HepG2 (cell line): ENCODE data around the gene DGKB. TPM values are rescaled to one million over a fixed set of nuclear protein-coding genes. Genes with fewer than 3 reads are reported as not detected.

Source experiments
- ATAC-seq: fragments of 200-7000 bp; cut with Tn5 transposase; 3 replicates; pipeline ENCODE4 v1.9.1; 2020; ENCODE audit warnings: mild to moderate bottlenecking, moderate library complexity
- BruUV-seq: library from RNA; stranded (reverse); fragments of 400-500 nt; replicated peaks from 2 replicates; lab custom pipeline; 2021; lab: Mats Ljungman, UMichigan
- CTCF ChIA-PET: fragments of 300-600 bp; formaldehyde crosslinking; extraction: SDS; loops from one replicate; lab custom pipeline; 2021; ENCODE audit warnings: low total read pairs, inconsistent platforms, low intra/inter-chr PET ratio; lab: Yijun Ruan, JAX
- POLR2A ChIA-PET: fragments of 350-600 bp; sonication (Branson Sonifier 250); formaldehyde crosslinking; loops from one replicate; lab custom pipeline; 2020; ENCODE audit warnings: antibody characterized with exemption, inconsistent platforms; lab: Yijun Ruan, JAX
- DNase-seq: peaks from one replicate; pipeline ENCODE4 v3.0.0-alpha.2; 2015; ENCODE audit warnings: low spot score
- FAIRE-seq: peaks from 3 replicates; lab custom pipeline; 2011; peaks lifted over from hg19 to GRCh38; lab: Jason Lieb, UNC
- H2AFZ ChIP-seq: one replicate; pipeline ENCODE4 v1.6.1; 2011; ENCODE audit warnings: low read length, inconsistent platforms
- H3K27ac ChIP-seq: fragments of 300-600 bp; 3 replicates; pipeline ENCODE4 v1.8.0; 2011; ENCODE audit warnings: mixed run types, mild to moderate bottlenecking, mixed read lengths, low read length, inconsistent platforms; ENCODE audit not compliant: insufficient read depth; ENCODE audit errors: extremely low read length
- H3K27me3 ChIP-seq, 2 experiments: fragments of 200-600 bp in 1 of 2; 2 replicates in 1 of 2; 3 replicates in 1 of 2; pipeline versions ENCODE4 v1.6.0 to v1.8.0; 2011; ENCODE audit warnings: low read length in 2 of 2, mild to moderate bottlenecking in 2 of 2, moderate library complexity in 2 of 2, inconsistent platforms in 1 of 2; ENCODE audit not compliant: insufficient read depth in 2 of 2, control insufficient read depth in 1 of 2
- H3K36me3 ChIP-seq, 2 experiments: fragments of 200-600 bp in 1 of 2; replicated peaks in 1 of 2; 2 replicates in 1 of 2; 3 replicates in 1 of 2; pipeline versions ENCODE4 v1.5.1 to v1.8.0; 2011; ENCODE audit warnings: low read length in 2 of 2, inconsistent platforms in 1 of 2; ENCODE audit not compliant: insufficient read depth in 2 of 2, control insufficient read depth in 1 of 2
- H3K4me1 ChIP-seq: 2 replicates; pipeline ENCODE4 v1.5.1; 2012; ENCODE audit warnings: low read length, inconsistent platforms; ENCODE audit not compliant: insufficient read depth
- H3K4me2 ChIP-seq: 2 replicates; pipeline ENCODE4 v1.6.0; 2011; ENCODE audit warnings: low read depth, low read length, inconsistent platforms
- H3K4me3 ChIP-seq, 3 experiments: fragments of 200-600 bp in 1 of 3; sonication (generic), shearing (Covaris generic) in 1 of 3; replicated peaks in 1 of 3; 2 replicates each; pipeline ENCODE4 v1.5.1; 2011 to 2016; ENCODE audit warnings: low read length in 3 of 3, inconsistent platforms in 2 of 3, low read depth in 2 of 3, mild to moderate bottlenecking in 2 of 3, control low read depth in 1 of 3, mixed read lengths in 1 of 3; ENCODE audit not compliant: insufficient read depth in 1 of 3
- H3K79me2 ChIP-seq: one replicate; pipeline ENCODE4 v1.6.1; 2011; ENCODE audit warnings: low read length, inconsistent platforms; ENCODE audit not compliant: insufficient read depth
- H3K9ac ChIP-seq: 2 replicates; pipeline ENCODE4 v1.6.0; 2011; ENCODE audit warnings: mild to moderate bottlenecking, low read depth, low read length, inconsistent platforms; ENCODE audit not compliant: insufficient read depth
- H3K9me3 ChIP-seq: 2 replicates; pipeline ENCODE4 v1.5.1; 2012; ENCODE audit warnings: mild to moderate bottlenecking, low read length
- H4K20me1 ChIP-seq: 2 replicates; pipeline ENCODE4 v1.6.0; 2011; ENCODE audit warnings: inconsistent platforms, mild to moderate bottlenecking, low read length, moderate library complexity; ENCODE audit not compliant: insufficient read depth
- CCDC6 ChIP-seq: sonication (generic); formaldehyde crosslinking; IDR thresholded peaks from 2 replicates; pipeline ENCODE4 v1.8.1; 2022; ENCODE audit warnings: mild to moderate bottlenecking, missing genetic modification reagents, moderate library complexity
- CEBPG ChIP-seq: IDR thresholded peaks from 2 replicates; pipeline ENCODE4 v1.6.1; 2016
- DNMT3B ChIP-seq: conservative IDR thresholded peaks from 2 replicates; pipeline ENCODE4 v1.6.1; 2016; ENCODE audit warnings: missing biosample characterization, control low read depth
- MLLT10 ChIP-seq: sonication (generic); formaldehyde crosslinking; IDR thresholded peaks from 2 replicates; pipeline ENCODE4 v1.4.0; 2020; ENCODE audit warnings: missing genetic modification reagents
- REL ChIP-seq: sonication (generic); formaldehyde crosslinking; conservative IDR thresholded peaks from 2 replicates; pipeline ENCODE4 v1.8.0; 2022; ENCODE audit warnings: mild to moderate bottlenecking, missing genetic modification reagents, moderate library complexity
- SP140L ChIP-seq: sonication (generic); formaldehyde crosslinking; IDR thresholded peaks from 2 replicates; pipeline ENCODE4 v1.4.0; 2020; ENCODE audit warnings: missing genetic modification reagents, borderline replicate concordance
- SRY ChIP-seq: sonication (generic); formaldehyde crosslinking; IDR thresholded peaks from 2 replicates; pipeline ENCODE4 v1.8.0; 2022; ENCODE audit warnings: mild to moderate bottlenecking, missing genetic modification reagents
- TAF1 ChIP-seq: sonication (generic); formaldehyde crosslinking; IDR thresholded peaks from 2 replicates; pipeline ENCODE4 v1.4.0; 2020; ENCODE audit warnings: missing genetic modification reagents
- ZFAT ChIP-seq: sonication (generic); formaldehyde crosslinking; conservative IDR thresholded peaks from 2 replicates; pipeline ENCODE4 v1.8.1; 2023; ENCODE audit warnings: missing genetic modification reagents, inconsistent platforms
- ZNF12 ChIP-seq: sonication (generic); formaldehyde crosslinking; IDR thresholded peaks from 2 replicates; pipeline ENCODE4 v1.5.0; 2020; ENCODE audit warnings: missing genetic modification reagents
- ZNF451 ChIP-seq: sonication (generic); formaldehyde crosslinking; IDR thresholded peaks from 2 replicates; pipeline ENCODE4 v1.5.0; 2020; ENCODE audit warnings: mild to moderate bottlenecking, missing genetic modification reagents
- ZNF564 ChIP-seq: sonication (generic); formaldehyde crosslinking; IDR thresholded peaks from 2 replicates; pipeline ENCODE4 v1.8.1; 2023; ENCODE audit warnings: mild to moderate bottlenecking, missing genetic modification reagents
- ZNF672 ChIP-seq: sonication (generic); formaldehyde crosslinking; IDR thresholded peaks from 2 replicates; pipeline ENCODE4 v1.8.1; 2022; ENCODE audit warnings: missing genetic modification reagents
- ZNF737 ChIP-seq: sonication (generic); formaldehyde crosslinking; IDR thresholded peaks from 2 replicates; pipeline ENCODE4 v1.5.0; 2020; ENCODE audit warnings: missing genetic modification reagents, mild to moderate bottlenecking, borderline replicate concordance
- WGBS: methylation state at CpG from one replicate; pipeline ENCODE4 v1.1.6; 2017; ENCODE audit warnings: low lambda C conversion rate; 5-methylcytosine and 5-hydroxymethylcytosine counted together
- in situ Hi-C: cut with HindIII; loops from 2 replicates; pipeline ENCODE4 v1.10.0; 2017; ENCODE audit warnings: low pct_unique_long_range_greater_than_20kb; ENCODE audit not compliant: extremely low pct_ligation_motif_present
- intact Hi-C: fragments of 100-400 bp; cut with micrococcal nuclease; formaldehyde crosslinking; loops from one replicate; pipeline ENCODE4 v1.10.0; 2022; ENCODE audit not compliant: unreplicated experiment
- polyA plus RNA-seq, 8 experiments: library from polyadenylated mRNA; depleted of rRNA in 3 of 8; stranded (reverse) in 7 of 8; unstranded in 1 of 8; fragments of >200 nt; fragmentation: Illumina TruSeq in 4 of 8; extraction: Trizol in 4 of 8; gene quantifications; 2 replicates each; pipeline versions ENCODE4 v1.2.1 to v1.2.3, GENCODE V29; 2011 to 2016; ENCODE audit warnings: low read depth in 4 of 8, missing spikeins in 1 of 8, mixed read lengths in 1 of 8; ENCODE audit not compliant: insufficient read depth in 1 of 8
- total RNA-seq, 5 experiments: library from RNA; depleted of rRNA; stranded (reverse); fragments of >200 nt; fragmentation: Illumina TruSeq; extraction: Trizol; gene quantifications; 2 replicates each; pipeline ENCODE4 v1.2.3, GENCODE V29; 2016; ENCODE audit warnings: low read depth in 1 of 5
- TF ChIP-seq, protein P1 (sequence below): sonication (generic); formaldehyde crosslinking; IDR thresholded peaks from 2 replicates; pipeline ENCODE4 v1.4.0; 2020; ENCODE audit warnings: mild to moderate bottlenecking, missing genetic modification reagents
- TF ChIP-seq, protein P2 (sequence below): IDR thresholded peaks from 2 replicates; pipeline ENCODE4 v1.6.1; 2016; ENCODE audit warnings: low read depth, control low read depth

The DGKB gene
- total and polyA plus RNA-seq, 2 of the 13 experiments (the other 11 are each of a cell fraction or from before 2014, with no cell fraction given): not detected

DNA sequence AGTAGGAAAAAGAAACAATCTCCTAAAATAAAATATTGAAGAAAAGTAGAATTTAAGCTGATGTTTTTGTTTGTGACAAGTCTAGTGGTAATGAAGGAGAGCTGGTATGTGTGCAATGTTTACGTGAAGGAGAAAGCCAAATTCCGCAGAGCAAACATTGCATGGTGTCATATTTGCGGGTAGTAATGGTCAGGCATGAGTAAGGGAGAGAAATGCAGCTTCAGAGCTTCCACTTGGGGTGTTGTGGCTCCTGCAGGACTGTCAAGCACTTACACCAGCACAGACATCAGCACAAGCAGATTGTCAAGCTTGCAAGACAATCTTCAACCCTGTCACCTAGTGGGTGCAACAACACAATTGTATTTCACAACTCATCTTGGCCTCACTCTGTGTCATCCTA is 776.6 kb downstream of the DGKB start:
- WGBS: 22% methylated on average over 3 of the region's 3 CpGs
- H3K9me3 ChIP-seq: peaks cover 70% of the 10 kb centered on the region
- ChIA-PET POLR2A (no interaction called here), CTCF (no interaction called here)
- BruUV-seq: no TSS peak
- H3K4me3 ChIP-seq: no peak overlapping the region
- DNase-seq (no peak), FAIRE-seq (no peak), ATAC-seq (no peak)
- no peak for TF ChIP-seq SP140L
- no peak for TF ChIP-seq SRY (CRISPR knock-in tag)
- no peak for TF ChIP-seq ZNF12 (CRISPR knock-in tag)
- TF ChIP-seq ZNF672: no peak
- no peak for TF ChIP-seq DNMT3B (CRISPR knock-in tag)
- TF ChIP-seq CEBPG (CRISPR knock-in tag): no peak
- no peak for TF ChIP-seq REL (CRISPR knock-in tag)
- TF ChIP-seq TAF1 (CRISPR knock-in tag): no peak
- TF ChIP-seq, protein P1, sequence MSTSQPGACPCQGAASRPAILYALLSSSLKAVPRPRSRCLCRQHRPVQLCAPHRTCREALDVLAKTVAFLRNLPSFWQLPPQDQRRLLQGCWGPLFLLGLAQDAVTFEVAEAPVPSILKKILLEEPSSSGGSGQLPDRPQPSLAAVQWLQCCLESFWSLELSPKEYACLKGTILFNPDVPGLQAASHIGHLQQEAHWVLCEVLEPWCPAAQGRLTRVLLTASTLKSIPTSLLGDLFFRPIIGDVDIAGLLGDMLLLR: no peak
- no peak for TF ChIP-seq ZNF737 (CRISPR knock-in tag)
- no peak for TF ChIP-seq MLLT10 (CRISPR knock-in tag)
- TF ChIP-seq, protein P2, sequence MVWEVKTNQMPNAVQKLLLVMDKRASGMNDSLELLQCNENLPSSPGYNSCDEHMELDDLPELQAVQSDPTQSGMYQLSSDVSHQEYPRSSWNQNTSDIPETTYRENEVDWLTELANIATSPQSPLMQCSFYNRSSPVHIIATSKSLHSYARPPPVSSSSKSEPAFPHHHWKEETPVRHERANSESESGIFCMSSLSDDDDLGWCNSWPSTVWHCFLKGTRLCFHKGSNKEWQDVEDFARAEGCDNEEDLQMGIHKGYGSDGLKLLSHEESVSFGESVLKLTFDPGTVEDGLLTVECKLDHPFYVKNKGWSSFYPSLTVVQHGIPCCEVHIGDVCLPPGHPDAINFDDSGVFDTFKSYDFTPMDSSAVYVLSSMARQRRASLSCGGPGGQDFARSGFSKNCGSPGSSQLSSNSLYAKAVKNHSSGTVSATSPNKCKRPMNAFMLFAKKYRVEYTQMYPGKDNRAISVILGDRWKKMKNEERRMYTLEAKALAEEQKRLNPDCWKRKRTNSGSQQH: no peak
- no peak for TF ChIP-seq ZFAT (CRISPR knock-in tag)
- TF ChIP-seq ZNF451 (CRISPR knock-in tag): no peak
- no peak for TF ChIP-seq CCDC6 (CRISPR knock-in tag)
- TF ChIP-seq ZNF564 (CRISPR knock-in tag): no peak
- H3K4me1 ChIP-seq: no peaks in the 10 kb centered on the region
- no peak overlapping the region for H3K27ac ChIP-seq
- no peaks in the 10 kb centered on the region for H3K27me3 ChIP-seq
- no peak overlapping the region for H3K4me2 ChIP-seq
- no peaks in the 10 kb centered on the region for H4K20me1 ChIP-seq
- H2AFZ ChIP-seq: no peak overlapping the region
- no peaks in the 10 kb centered on the region for H3K36me3 ChIP-seq
- in situ Hi-C loops: no loop called here
- intact Hi-C loops: no loop called here
- no peaks in the 10 kb centered on the region for H3K79me2 ChIP-seq
- H3K9ac ChIP-seq: no peak overlapping the region
